Forelimb muscle (tissue), 1 donor: ENCODE results near the gene FAM20A. TPM values are rescaled to one million over a fixed set of nuclear protein-coding genes. Genes with fewer than 3 reads are reported as not detected.
"Not testable (repeated sequence)": the region's sequence is repeated elsewhere in the genome, so short reads cannot be mapped to it uniquely, and the experiment has no call there.

Experiments used
- DNase-seq: peaks from one replicate; pipeline ENCODE4 v3.0.0-alpha.2; 2013; ENCODE audit warnings: low read depth
- polyA plus RNA-seq: library from polyadenylated mRNA; unstranded; fragments of 120-200 nt; gene quantifications from one replicate; pipeline ENCODE4 v1.2.1, GENCODE V29; 2013; ENCODE audit not compliant: insufficient read length

Gene FAM20A
- polyA plus RNA-seq, 1 donor, result 7.8 TPM

DNA sequence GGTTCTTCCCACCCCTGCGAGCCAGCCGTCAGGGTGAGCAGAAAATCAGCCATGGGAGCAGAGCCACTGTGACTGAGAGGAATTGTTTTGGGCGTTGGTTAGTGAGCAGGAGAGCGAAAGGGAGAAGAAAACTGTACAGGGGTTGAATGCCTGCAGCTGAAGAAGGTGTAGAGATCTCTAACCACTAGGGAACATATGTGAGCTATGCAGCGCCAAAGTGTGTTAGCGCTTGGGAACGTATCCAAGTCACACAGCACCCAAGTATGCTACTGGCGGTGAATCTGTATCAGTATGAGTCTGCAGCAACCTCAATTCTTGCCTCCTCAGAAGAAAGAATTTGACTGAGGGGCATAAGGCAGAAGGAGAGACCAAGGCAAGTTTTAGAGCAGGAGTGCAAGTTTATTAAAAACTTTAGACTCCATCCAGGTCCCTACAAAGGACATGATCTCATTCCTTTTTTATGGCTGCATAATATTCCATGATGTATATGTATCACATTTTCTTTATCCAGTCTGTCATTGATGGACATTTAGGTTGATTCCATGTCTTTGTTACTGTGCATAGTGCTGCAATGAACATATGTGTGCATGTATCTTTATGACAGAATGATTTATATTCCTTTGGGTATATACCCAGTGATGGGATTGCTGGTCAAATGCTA is 108.6 kb downstream of the FAM20A start:
- not testable (repeated sequence) for DNase-seq

- DNase-seq, result no peak
Measured at GRCh38 chr17:68491381-68492231, 109.6 kb downstream of the FAM20A start.

DNA sequence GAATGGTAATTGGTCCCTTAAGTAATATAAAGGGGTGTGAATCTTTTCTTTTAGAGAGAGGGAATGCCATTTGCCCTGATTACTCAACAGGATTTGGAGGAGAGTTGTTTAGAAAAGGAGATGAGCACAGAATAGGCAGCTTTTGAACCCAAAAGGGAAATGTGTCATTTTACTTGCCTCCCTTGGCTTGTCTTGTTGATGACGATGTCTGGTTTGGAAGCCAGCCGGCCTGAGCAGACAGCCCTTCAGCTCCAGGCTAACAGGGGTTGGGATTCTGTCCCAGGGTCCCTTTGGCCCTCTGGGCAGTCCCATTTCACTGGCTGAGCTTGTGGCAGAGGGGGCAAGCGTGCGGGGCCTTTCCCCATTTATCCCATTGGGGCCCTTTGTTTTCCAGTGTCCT is 111.2 kb downstream of the FAM20A start:
- DNase-seq, result no peak

Other genes with a start within 250 kb of the FAM20A start
- 39.9 TPM for gene WIPI1, start 143.9 kb downstream of the FAM20A start, polyA plus RNA-seq
- gene PRKAR1A, start 88.9 kb downstream of the FAM20A start, polyA plus RNA-seq, result 379 TPM